Esophagus muscularis mucosa (tissue), 2 donors: Measurements from ENCODE around the gene RAI14.

Source experiments
- POLR2A ChIP-seq: fragments of 450-650 bp; IDR thresholded peaks from one replicate; pipeline ENCODE4 v1.6.1; 2017; ENCODE audit warnings: antibody characterized with exemption, moderate library complexity, mild to moderate bottlenecking, low read depth
- POLR2AphosphoS5 ChIP-seq, 2 donors: sonication (generic); formaldehyde crosslinking; IDR thresholded peaks; one replicate each; pipeline ENCODE4 v1.6.1; 2017; ENCODE audit warnings: antibody characterized with exemption in 2 of 2

- TF ChIP-seq POLR2AphosphoS5 (IDR thresholded peaks at IDR 0.05) (no peak), POLR2A (no peak)
These were observed 99.8 kb downstream of the RAI14 start for GRCh38 chr5:34755926-34756325.
